Ishikawa (cell line): ENCODE measurements around the gene STK32C.

Experiments used
- CEBPB ChIP-seq: IDR thresholded peaks from 2 replicates; pipeline ENCODE4 v1.6.1; 2012
- CREB1 ChIP-seq: IDR thresholded peaks from 2 replicates; pipeline ENCODE4 v1.6.1; 2012; ENCODE audit warnings: low read depth
- EGR1 ChIP-seq: IDR thresholded peaks from 2 replicates; pipeline ENCODE4 v1.6.1; 2012
- EP300 ChIP-seq: IDR thresholded peaks from 2 replicates; pipeline ENCODE4 v1.6.1; 2012; ENCODE audit warnings: borderline replicate concordance
- FOXM1 ChIP-seq: IDR thresholded peaks from 2 replicates; pipeline ENCODE4 v1.6.1; 2012; ENCODE audit warnings: low read depth, borderline replicate concordance
- MAX ChIP-seq: IDR thresholded peaks from 2 replicates; pipeline ENCODE4 v1.6.1; 2012
- NFIC ChIP-seq: IDR thresholded peaks from 2 replicates; pipeline ENCODE4 v1.6.1; 2012
- RAD21 ChIP-seq: IDR thresholded peaks from 2 replicates; pipeline ENCODE4 v1.6.1; 2012; ENCODE audit warnings: low read depth
- REST ChIP-seq: IDR thresholded peaks from 2 replicates; pipeline ENCODE4 v1.6.1; 2012; ENCODE audit warnings: low read depth, mild to moderate bottlenecking
- TAF1 ChIP-seq: IDR thresholded peaks from 2 replicates; pipeline ENCODE4 v1.6.1; 2012; ENCODE audit warnings: low read depth, mild to moderate bottlenecking
- TCF12 ChIP-seq: IDR thresholded peaks from 2 replicates; pipeline ENCODE4 v1.6.1; 2012; ENCODE audit warnings: low read depth
- TEAD4 ChIP-seq: IDR thresholded peaks from 2 replicates; pipeline ENCODE4 v1.6.1; 2012
- USF1 ChIP-seq: IDR thresholded peaks from 2 replicates; pipeline ENCODE4 v1.6.1; 2012
- YY1 ChIP-seq: IDR thresholded peaks from 2 replicates; pipeline ENCODE4 v1.6.1; 2012; ENCODE audit warnings: low read depth
- ZBTB7A ChIP-seq: IDR thresholded peaks from 2 replicates; pipeline ENCODE4 v1.6.1; 2012; ENCODE audit warnings: low read depth

STK32C gene

GRCh38 chr10:132226586-132227405 lies 81.0 kb downstream of the STK32C start:
- TF ChIP-seq NFIC, result peak; percentile 57
- no peak; the same call in 1 of the 2 replicates for TF ChIP-seq TCF12
- TF ChIP-seq CREB1, result no peak
- TF ChIP-seq REST, result no peak
- TF ChIP-seq ZBTB7A, result no peak
- TF ChIP-seq YY1, result no peak
- no peak for TF ChIP-seq TEAD4
- TF ChIP-seq MAX, result 0 out of 2 replicates have a peak, but pooled peaks have one; percentile 28
- TF ChIP-seq EGR1, result no peak
- TF ChIP-seq CEBPB, result no peak

GRCh38 chr10:132225849-132226205 lies 81.9 kb downstream of the STK32C start:
- no peak for TF ChIP-seq USF1
- no peak for TF ChIP-seq MAX
- TF ChIP-seq ZBTB7A, result no peak
- TF ChIP-seq CREB1, result no peak
- no peak for TF ChIP-seq TAF1
- TF ChIP-seq CEBPB, result no peak
- TF ChIP-seq NFIC, result no peak
- TF ChIP-seq YY1, result no peak

GRCh38 chr10:132225073-132225848 lies 82.5 kb downstream of the STK32C start:
- TF ChIP-seq ZBTB7A, result no peak
- TF ChIP-seq TAF1, result no peak
- TF ChIP-seq USF1, result no peak
- no peak for TF ChIP-seq CREB1
- no peak for TF ChIP-seq FOXM1
- TF ChIP-seq CEBPB, result no peak
- TF ChIP-seq EP300, result no peak
- no peak for TF ChIP-seq YY1
- no peak for TF ChIP-seq TEAD4

GRCh38 chr10:132224343-132225072 lies 83.2 kb downstream of the STK32C start:
- TF ChIP-seq CEBPB (no peak), RAD21 (no peak), YY1 (no peak)

GRCh38 chr10:132223611-132224342 lies 84.0 kb downstream of the STK32C start:
- TF ChIP-seq FOXM1 (no peak), USF1 (no peak), YY1 (no peak), TCF12 (no peak), EGR1 (no peak), REST (no peak), MAX (no peak), CREB1 (no peak), RAD21 (no peak)
